Transverse colon (tissue), 4 donors: ENCODE data around the gene ATAT1.

Source experiments
- CTCF ChIP-seq, 5 experiments: fragments of 200-600 bp in 3 of 5; fragments of 450-650 bp in 2 of 5; sonication (generic) in 3 of 5; IDR thresholded peaks; 1 replicate in 2 of 5; 2 replicates in 3 of 5; pipeline ENCODE4 v1.5.1; 2016 to 2017; ENCODE audit warnings: antibody characterized with exemption in 5 of 5, inconsistent platforms in 3 of 5, mild to moderate bottlenecking in 2 of 5, moderate library complexity in 1 of 5
- EP300 ChIP-seq: sonication (generic); formaldehyde crosslinking; IDR thresholded peaks from one replicate; pipeline ENCODE4 v1.6.1; 2017; ENCODE audit warnings: antibody characterized with exemption, low read depth
- POLR2A ChIP-seq: fragments of 450-650 bp; IDR thresholded peaks from one replicate; pipeline ENCODE4 v1.6.1; 2016; ENCODE audit warnings: antibody characterized with exemption, mild to moderate bottlenecking, moderate library complexity
- POLR2AphosphoS5 ChIP-seq, 3 donors: sonication (generic); formaldehyde crosslinking; IDR thresholded peaks; one replicate each; pipeline ENCODE4 v1.6.1; 2016; ENCODE audit warnings: antibody characterized with exemption in 3 of 3

- no peak for TF ChIP-seq CTCF (IDR thresholded peaks at IDR 0.05)
- TF ChIP-seq POLR2A = no peak
- TF ChIP-seq POLR2AphosphoS5 (IDR thresholded peaks at IDR 0.05) = no peak
- TF ChIP-seq EP300 = no peak
Measured at GRCh38 chr6:30578051-30578450, 48.6 kb upstream of the ATAT1 start.
